Calu3 (cell line): ENCODE data around the gene GEMIN8. TPM values are rescaled to one million over a fixed set of nuclear protein-coding genes. Genes with fewer than 3 reads are reported as not detected.

ENCODE experiments used
- BruUV-seq: library from RNA; stranded (reverse); fragments of 400-500 nt; replicated peaks from 2 replicates; lab custom pipeline; 2021; lab: Mats Ljungman, UMichigan
- CTCF ChIA-PET: fragments of 300-600 bp; sonication (Branson Sonifier 250); formaldehyde crosslinking; loops from one replicate; lab custom pipeline; 2022; ENCODE audit warnings: antibody characterized with exemption; lab: Charles Lee
- DNase-seq: peaks from one replicate; pipeline ENCODE4 v3.0.0; 2022
- H3K27ac Mint-ChIP-seq: one replicate; pipeline ENCODE4 v1.8.0; 2022; ENCODE audit warnings: mixed read lengths; ENCODE audit not compliant: unreplicated experiment
- H3K27me3 Mint-ChIP-seq: one replicate; pipeline ENCODE4 v1.8.0; 2022; ENCODE audit warnings: mixed read lengths; ENCODE audit not compliant: unreplicated experiment
- H3K36me3 Mint-ChIP-seq: one replicate; pipeline ENCODE4 v1.8.0; 2022; ENCODE audit warnings: mild to moderate bottlenecking, moderate library complexity, mixed read lengths; ENCODE audit not compliant: insufficient read depth, unreplicated experiment
- H3K4me1 Mint-ChIP-seq: one replicate; pipeline ENCODE4 v1.8.0; 2022; ENCODE audit warnings: mild to moderate bottlenecking, low read depth, mixed read lengths; ENCODE audit not compliant: unreplicated experiment
- H3K4me3 Mint-ChIP-seq: one replicate; pipeline ENCODE4 v1.8.0; 2022; ENCODE audit warnings: mild to moderate bottlenecking, low read depth, moderate library complexity, mixed read lengths; ENCODE audit not compliant: unreplicated experiment
- H3K9me3 Mint-ChIP-seq: one replicate; pipeline ENCODE4 v1.8.0; 2022; ENCODE audit warnings: low read depth, mixed read lengths; ENCODE audit not compliant: unreplicated experiment
- intact Hi-C: fragments of 100-400 bp; cut with micrococcal nuclease; formaldehyde crosslinking; loops from one replicate; pipeline ENCODE4 v1.10.0; 2022; ENCODE audit not compliant: unreplicated experiment
- total RNA-seq: library from RNA; stranded (reverse); gene quantifications from 2 replicates; pipeline ENCODE4 v1.2.3, GENCODE V29; 2022
- TF ChIP-seq, protein P1 (sequence below): fragments of 200-600 bp; IDR thresholded peaks from one replicate; pipeline ENCODE4 v1.8.0; 2022; ENCODE audit warnings: antibody characterized with exemption; ENCODE audit not compliant: unreplicated experiment

GEMIN8 gene
- total RNA-seq, 1 experiment from 2014 or later: 21.7 TPM

DNA sequence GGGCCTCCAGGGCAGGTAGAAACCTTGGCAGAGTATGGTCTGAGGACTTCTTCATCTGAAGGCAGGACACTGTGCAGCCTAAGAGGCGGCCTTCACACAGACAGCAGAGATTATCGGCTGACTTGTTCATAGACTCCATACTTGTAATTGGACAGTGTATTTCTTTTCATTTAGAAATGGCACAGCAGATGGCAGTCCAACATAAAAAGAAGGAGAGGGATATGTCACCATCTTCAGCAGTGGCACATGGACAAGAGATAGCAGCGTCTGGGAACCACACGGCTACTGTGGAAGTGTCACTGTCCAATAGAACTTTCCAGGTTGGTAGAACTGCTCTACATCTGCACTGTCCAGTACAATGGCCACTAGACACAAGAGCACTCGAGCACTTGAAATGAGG is 21.7 kb upstream of the GEMIN8 start:
- no peak overlapping the region for H3K4me3 Mint-ChIP-seq
- H3K27me3 Mint-ChIP-seq: no peaks in the 10 kb centered on the region
- intact Hi-C loops: loop anchor here (5.0 kb wide), 1 partner anchor 1191 kb away; no protein-coding TSS in a partner anchor
- H3K36me3 Mint-ChIP-seq: no peaks in the 10 kb centered on the region
- DNase-seq: no peak
- H3K27ac Mint-ChIP-seq: no peak overlapping the region
- CTCF ChIA-PET: no interaction called here
- BruUV-seq: no TSS peak
- peaks cover 7% of the 10 kb centered on the region for H3K4me1 Mint-ChIP-seq
- TF ChIP-seq, protein P1, sequence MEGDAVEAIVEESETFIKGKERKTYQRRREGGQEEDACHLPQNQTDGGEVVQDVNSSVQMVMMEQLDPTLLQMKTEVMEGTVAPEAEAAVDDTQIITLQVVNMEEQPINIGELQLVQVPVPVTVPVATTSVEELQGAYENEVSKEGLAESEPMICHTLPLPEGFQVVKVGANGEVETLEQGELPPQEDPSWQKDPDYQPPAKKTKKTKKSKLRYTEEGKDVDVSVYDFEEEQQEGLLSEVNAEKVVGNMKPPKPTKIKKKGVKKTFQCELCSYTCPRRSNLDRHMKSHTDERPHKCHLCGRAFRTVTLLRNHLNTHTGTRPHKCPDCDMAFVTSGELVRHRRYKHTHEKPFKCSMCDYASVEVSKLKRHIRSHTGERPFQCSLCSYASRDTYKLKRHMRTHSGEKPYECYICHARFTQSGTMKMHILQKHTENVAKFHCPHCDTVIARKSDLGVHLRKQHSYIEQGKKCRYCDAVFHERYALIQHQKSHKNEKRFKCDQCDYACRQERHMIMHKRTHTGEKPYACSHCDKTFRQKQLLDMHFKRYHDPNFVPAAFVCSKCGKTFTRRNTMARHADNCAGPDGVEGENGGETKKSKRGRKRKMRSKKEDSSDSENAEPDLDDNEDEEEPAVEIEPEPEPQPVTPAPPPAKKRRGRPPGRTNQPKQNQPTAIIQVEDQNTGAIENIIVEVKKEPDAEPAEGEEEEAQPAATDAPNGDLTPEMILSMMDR: no peak
- H3K9me3 Mint-ChIP-seq: no peaks in the 10 kb centered on the region

DNA sequence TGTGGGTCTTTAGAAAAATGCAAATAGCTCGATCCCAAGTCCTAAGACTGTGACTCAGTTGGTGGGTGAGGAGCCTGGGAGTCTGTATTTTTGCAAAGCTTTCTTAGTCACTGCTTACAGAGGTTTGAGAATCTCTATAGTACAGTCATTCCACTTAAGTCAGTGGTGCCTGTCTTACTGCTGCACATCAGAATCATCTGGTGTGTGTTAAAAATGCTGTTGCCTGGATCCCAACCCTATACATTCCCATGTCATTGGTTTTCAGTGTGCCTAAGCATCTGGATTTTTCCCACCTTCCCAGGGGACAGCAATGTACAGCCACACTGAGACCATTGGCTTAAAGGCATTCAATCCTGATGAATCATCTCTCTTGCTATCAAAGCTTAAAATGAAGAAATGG is 21.0 kb upstream of the GEMIN8 start:
- TF ChIP-seq, protein P1: no peak
- H3K36me3 Mint-ChIP-seq: no peaks in the 10 kb centered on the region
- no peak overlapping the region for H3K27ac Mint-ChIP-seq
- H3K4me1 Mint-ChIP-seq: peaks cover under 1% of the 10 kb centered on the region
- CTCF ChIA-PET: no interaction called here
- no peaks in the 10 kb centered on the region for H3K9me3 Mint-ChIP-seq
- DNase-seq: no peak
- H3K4me3 Mint-ChIP-seq: no peak overlapping the region
- intact Hi-C loops: loop anchor here (5.0 kb wide), 1 partner anchor 1192 kb away; no protein-coding TSS in a partner anchor
- no TSS peak for BruUV-seq
- H3K27me3 Mint-ChIP-seq: no peaks in the 10 kb centered on the region

DNA sequence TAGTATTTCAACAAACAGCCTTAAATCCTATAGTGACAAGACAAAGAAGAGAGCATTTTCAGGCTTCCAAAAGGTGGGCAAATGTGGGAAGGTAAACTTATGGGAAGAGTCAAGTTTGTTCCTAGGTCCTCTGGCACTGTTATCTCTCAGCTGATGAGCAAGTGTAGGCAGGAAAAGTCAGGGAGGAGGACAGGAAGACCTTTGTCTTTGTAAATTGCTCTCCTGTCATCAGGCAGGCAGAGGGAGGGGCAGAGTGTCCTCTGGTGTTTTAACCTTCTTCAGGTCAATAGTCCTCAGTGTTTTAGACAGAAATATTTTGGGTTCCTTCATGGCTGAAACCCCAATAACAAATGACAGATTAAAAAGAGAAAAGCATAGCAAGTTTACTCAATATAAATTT is 13.5 kb upstream of the GEMIN8 start:
- DNase-seq: no peak
- Mint-ChIP-seq H3K27me3 (no peaks in the 10 kb centered on the region), H3K27ac (no peak overlapping the region), H3K9me3 (no peaks in the 10 kb centered on the region), H3K4me1 (no peaks in the 10 kb centered on the region), H3K36me3 (no peaks in the 10 kb centered on the region), H3K4me3 (no peak overlapping the region)
- intact Hi-C loops: no loop called here
- TF ChIP-seq, protein P1: no peak
- no TSS peak for BruUV-seq
- CTCF ChIA-PET: no interaction called here

DNA sequence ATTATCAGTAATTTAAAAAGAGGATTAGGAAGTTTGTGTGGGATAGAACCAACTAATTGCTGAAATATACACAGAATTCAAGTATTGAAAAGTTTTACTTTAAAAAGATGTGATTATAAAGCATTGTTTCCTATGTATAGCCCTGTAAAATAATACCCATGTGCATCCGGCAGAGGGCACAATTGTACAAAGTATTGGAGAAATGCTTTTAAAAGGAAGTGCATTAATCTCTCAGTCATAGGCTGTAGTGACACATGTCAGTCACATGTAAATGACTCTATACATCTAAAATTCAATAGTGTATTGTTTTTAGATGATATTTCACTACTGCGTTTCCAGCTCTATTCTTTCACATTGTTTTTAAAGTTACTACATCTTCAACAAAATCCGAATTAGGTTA is 9.7 kb upstream of the GEMIN8 start:
- CTCF ChIA-PET: no interaction called here
- no peak overlapping the region for H3K4me3 Mint-ChIP-seq
- TF ChIP-seq, protein P1: peak; percentile 34
- no peaks in the 10 kb centered on the region for H3K9me3 Mint-ChIP-seq
- no peaks in the 10 kb centered on the region for H3K4me1 Mint-ChIP-seq
- H3K27ac Mint-ChIP-seq: no peak overlapping the region
- intact Hi-C loops: loop anchor here (2.0 to 5.0 kb wide), 4 partner anchors 489 to 1428 kb away; partner anchors contain the start of gene GLRA2
- no TSS peak for BruUV-seq
- H3K27me3 Mint-ChIP-seq: no peaks in the 10 kb centered on the region
- DNase-seq: peak; percentile 56
- H3K36me3 Mint-ChIP-seq: no peaks in the 10 kb centered on the region
